Activated gamma-delta T cell treated with Interleukin-2 at 50 U/mL for 16 hours (primary cell): ENCODE measurements around the gene PHC2.

ENCODE experiments used
- DNase-seq: peaks from one replicate; pipeline ENCODE4 v3.0.0-alpha.2; 2020

PHC2 gene

GRCh38 chr1:33348676-33349080, 82.2 kb downstream of the PHC2 start:
- no peak for DNase-seq

DNA sequence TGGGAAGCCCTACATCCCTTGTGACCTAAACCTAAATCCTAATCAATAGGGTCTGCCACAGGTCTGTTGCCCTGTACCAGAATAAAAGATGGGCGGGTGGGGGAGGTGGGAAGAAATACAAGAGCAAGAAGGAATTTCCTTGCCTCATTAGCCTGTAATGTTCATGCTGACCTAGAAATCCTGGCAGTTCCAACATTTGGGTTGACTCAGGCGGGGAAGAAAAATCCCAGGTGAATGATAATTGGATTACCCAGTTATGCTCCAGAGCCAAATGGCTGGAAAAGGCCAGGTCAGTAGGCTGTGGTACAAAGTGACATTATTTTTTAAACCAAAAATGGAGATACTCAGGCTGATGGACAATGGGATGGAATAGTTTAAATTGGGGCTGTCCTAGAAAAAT, 82.7 kb downstream of the PHC2 start:
- no peak for DNase-seq

GRCh38 chr1:33347650-33347992, 83.3 kb downstream of the PHC2 start:
- DNase-seq: no peak

- DNase-seq: no peak
Measured at GRCh38 chr1:33346927-33347649, 83.8 kb downstream of the PHC2 start.

GRCh38 chr1:33346533-33346926, 84.4 kb downstream of the PHC2 start:
- DNase-seq: no peak

- DNase-seq: no peak
Measured at GRCh38 chr1:33344896-33345560, 85.9 kb downstream of the PHC2 start.

- no peak for DNase-seq
Measured at GRCh38 chr1:33343539-33343938, 87.4 kb downstream of the PHC2 start.

- DNase-seq: no peak
Measured at GRCh38 chr1:33342041-33342723, 88.7 kb downstream of the PHC2 start.

- no peak for DNase-seq
Measured at GRCh38 chr1:33341190-33341589, 89.7 kb downstream of the PHC2 start.

GRCh38 chr1:33339413-33339812, 91.5 kb downstream of the PHC2 start:
- DNase-seq: no peak

GRCh38 chr1:33338440-33339211, 92.3 kb downstream of the PHC2 start:
- no peak for DNase-seq

GRCh38 chr1:33338048-33338439, 92.9 kb downstream of the PHC2 start:
- no peak for DNase-seq

DNA sequence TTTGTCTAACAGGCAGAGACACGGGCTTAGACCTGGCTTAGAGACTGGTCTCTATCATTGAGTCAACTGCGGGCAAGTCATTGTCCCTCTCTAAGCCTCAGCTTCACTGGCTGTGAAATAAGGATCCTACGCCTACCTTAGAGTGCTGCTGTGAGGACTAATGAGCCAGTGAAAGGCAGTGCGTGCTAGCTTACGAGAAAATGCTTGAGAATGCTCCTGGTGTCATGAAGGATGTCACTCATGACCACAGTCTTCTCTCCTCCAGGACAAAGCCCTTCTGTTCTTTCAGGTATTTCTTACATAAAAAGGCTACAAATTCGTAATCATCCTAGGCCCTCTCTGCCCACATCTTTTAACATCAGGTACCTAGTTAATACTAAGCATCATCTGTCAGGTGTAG, 93.5 kb downstream of the PHC2 start:
- DNase-seq: no peak

DNA sequence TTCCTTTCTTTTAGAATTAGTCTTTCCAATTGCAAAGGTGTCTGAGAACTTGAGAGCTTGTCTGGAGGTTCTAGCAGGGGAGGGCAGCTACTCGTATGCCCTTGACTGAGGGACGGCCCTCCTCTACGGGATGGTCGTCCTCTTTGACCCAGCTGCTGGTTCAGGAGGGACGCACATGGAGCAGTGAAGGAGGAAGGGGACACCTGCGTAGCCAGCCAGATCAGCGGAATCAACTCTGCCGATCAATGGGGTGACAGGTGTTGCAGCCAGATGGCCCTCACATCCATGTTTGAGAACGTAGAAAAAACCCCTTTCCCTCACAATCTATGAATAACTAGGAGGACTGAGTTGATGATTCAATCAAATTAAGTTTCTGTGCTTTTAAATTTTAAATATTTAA, 94.3 kb downstream of the PHC2 start:
- DNase-seq: no peak

GRCh38 chr1:33335020-33335419, 95.9 kb downstream of the PHC2 start:
- no peak for DNase-seq

DNA sequence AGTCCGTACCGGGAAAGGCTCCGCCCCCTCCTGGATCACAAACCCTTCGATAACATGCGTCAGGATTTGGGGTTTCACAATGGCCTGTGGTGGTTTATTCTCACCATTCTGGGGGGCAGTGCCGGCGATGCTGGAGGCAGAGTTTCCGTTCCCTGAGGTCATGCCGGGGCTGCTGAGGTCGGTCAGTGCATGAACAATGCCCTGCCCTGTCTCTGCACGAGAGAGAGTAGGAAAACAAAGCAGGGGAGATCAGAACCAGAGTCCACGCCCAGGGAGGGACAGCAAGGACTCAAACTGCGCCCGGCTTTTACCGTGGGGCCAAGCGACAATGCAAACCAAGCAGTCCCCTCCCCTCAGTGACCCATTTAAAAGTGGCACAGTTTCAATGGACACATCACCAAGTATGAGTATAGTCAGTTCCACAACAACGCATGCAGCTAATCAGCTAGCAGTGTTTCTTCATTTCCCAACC, 96.8 kb downstream of the PHC2 start:
- no peak for DNase-seq

DNA sequence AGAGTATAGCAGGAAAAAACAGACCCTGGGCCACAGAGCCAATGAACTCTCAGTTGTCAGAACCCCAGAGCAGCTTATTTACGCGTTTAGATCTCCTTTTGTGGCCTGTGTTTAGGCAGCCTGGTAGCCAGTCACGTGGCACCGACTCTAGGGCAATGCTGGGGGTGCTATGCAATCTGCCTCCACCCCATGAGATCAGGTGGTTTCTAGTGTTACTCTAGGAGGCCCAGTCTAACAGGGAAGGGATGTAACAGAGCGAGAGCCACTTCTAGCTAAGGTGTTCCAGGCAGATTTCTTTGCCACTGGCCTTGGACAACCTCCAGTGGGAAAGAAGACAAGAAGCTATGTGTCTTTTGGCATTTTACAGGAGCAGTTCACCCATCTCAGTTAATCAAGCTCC, 98.0 kb downstream of the PHC2 start:
- no peak for DNase-seq

- no peak for DNase-seq
Measured at GRCh38 chr1:33332357-33332789, 98.5 kb downstream of the PHC2 start.

- DNase-seq: no peak
Measured at GRCh38 chr1:33331444-33332356, 99.2 kb downstream of the PHC2 start.

- no peak for DNase-seq
Measured at GRCh38 chr1:33330906-33331305, 100.0 kb downstream of the PHC2 start.

- DNase-seq: no peak
Measured at GRCh38 chr1:33330361-33330890, 100.5 kb downstream of the PHC2 start.
